ENCODE data around the gene SLC4A4. TPM values are rescaled to one million over a fixed set of nuclear protein-coding genes. Genes with fewer than 3 reads are reported as not detected.

Gene SLC4A4
- total and polyA plus RNA-seq, 2 of the 8 experiments (the other 6 are each of a cell fraction or from before 2014, with no cell fraction given) = 0.67 to 2.8 TPM

- WGBS, 2 experiments (ENCODE audit: extremely low coverage in 1 of 2, insufficient coverage in 1 of 2, insufficient read length in 1 of 2, insufficient replicate concordance in 2 of 2, low coverage in 1 of 2, low lambda C conversion rate in 2 of 2, missing lambda C conversion rate in 1 of 2) = 92% methylated on average over 2 of the region's 2 CpGs; no CpG with 5 or more reads in 1 of the 2 experiments
- Histone ChIP-seq H4K5ac (ENCODE audit: insufficient read length, low read depth, low read length) (no peak overlapping the region), H2BK5ac (ENCODE audit: low read depth, low read length) (no peak overlapping the region), H3K36me3 (ENCODE audit: control insufficient read depth in 2 of 4, insufficient read depth in 4 of 4, low read length in 3 of 4) (no peaks in the 10 kb centered on the region), H3K56ac (replicated peaks; ENCODE audit: insufficient read length, low read depth, low read length) (no peak overlapping the region), H3K4me2 (ENCODE audit: insufficient read depth in 1 of 2, low read depth in 2 of 2, low read length in 2 of 2) (no peak overlapping the region), H3K27ac (ENCODE audit: low read depth, low read length) (no peak overlapping the region), H2BK20ac (ENCODE audit: low read length) (no peak overlapping the region), H3K23me2 (ENCODE audit: low read depth, low read length) (no peaks in the 10 kb centered on the region), H3K79me2 (ENCODE audit: control insufficient read depth in 1 of 2, insufficient read depth in 2 of 2, low read length in 2 of 2) (no peaks in the 10 kb centered on the region), H2BK15ac (ENCODE audit: low read length) (no peak overlapping the region), H4K8ac (ENCODE audit: extremely low read depth, insufficient read depth, low read length) (no peak overlapping the region), H3K9ac (replicated peaks in 1 of 4; ENCODE audit: extremely low read depth in 1 of 4, low read depth in 3 of 4, low read length in 3 of 4) (no peak overlapping the region), H2BK12ac (ENCODE audit: low read depth, low read length) (no peak overlapping the region), H3K14ac (ENCODE audit: insufficient read length) (no peak overlapping the region), H2AFZ (ENCODE audit: low read length) (no peak overlapping the region), H3K18ac (ENCODE audit: extremely low read depth, low read length) (no peak overlapping the region), H3K27me3 (replicated peaks in 1 of 4; ENCODE audit: control insufficient read depth in 3 of 4, extremely low read depth in 1 of 4, insufficient read depth in 3 of 4, low read length in 3 of 4) (no peaks in the 10 kb centered on the region), H2AK5ac (ENCODE audit: low read depth, low read length) (no peak overlapping the region), H3K23ac (ENCODE audit: insufficient read length) (no peak overlapping the region), H4K91ac (replicated peaks; ENCODE audit: insufficient read length, low read length) (no peak overlapping the region), H3K9me3 (ENCODE audit: insufficient read depth in 2 of 2, low read depth in 1 of 2, low read length in 1 of 2) (no peaks in the 10 kb centered on the region), H3K4me1 (replicated peaks in 1 of 4; ENCODE audit: control insufficient read depth in 3 of 4, insufficient read depth in 4 of 4, low read length in 3 of 4) (peaks cover 0 to 3% (median 0%) of the 10 kb centered on the region in 4 experiments; a peak in 1 of 7 replicates), H3K4ac (replicated peaks; ENCODE audit: insufficient read length, low read depth, low read length) (no peak overlapping the region), H3K4me3 (ENCODE audit: extremely low read depth in 1 of 4, insufficient read depth in 2 of 4, low read depth in 3 of 4, low read length in 4 of 4) (no peak overlapping the region), H4K20me1 (replicated peaks in 1 of 2; ENCODE audit: control insufficient read depth in 1 of 2, insufficient read depth in 2 of 2, low read length in 2 of 2) (no peaks in the 10 kb centered on the region), H3K79me1 (ENCODE audit: low read depth, low read length) (no peaks in the 10 kb centered on the region), H2BK120ac (replicated peaks; ENCODE audit: low read depth, low read length) (no peak overlapping the region)
- POLR2A ChIA-PET (ENCODE audit: partially characterized antibody) = no interaction called here
- FAIRE-seq = no peak
- DNase-seq (ENCODE audit: low read depth in 1 of 2, low spot score in 2 of 2) = no peak
- CTCF ChIA-PET (ENCODE audit: partially characterized antibody) = interaction anchor here (1.1 kb wide), 1 partner anchor 147 kb away, joined by 4 read pairs; no protein-coding TSS in a partner anchor
- TF ChIP-seq BRCA1 (IDR thresholded peaks at IDR 0.05; ENCODE audit: low read depth, low read length) = no peak
- no peak for TF ChIP-seq SRF (IDR thresholded peaks at IDR 0.05; ENCODE audit: low read depth, low read length)
- no peak for TF ChIP-seq EGR1 (IDR thresholded peaks at IDR 0.05; ENCODE audit: borderline replicate concordance, low read depth, low read length)
- TF ChIP-seq HDAC2 (IDR thresholded peaks at IDR 0.05; ENCODE audit: borderline replicate concordance in 1 of 2, low read depth in 2 of 2, low read length in 2 of 2) = no peak
- TF ChIP-seq JUND (IDR thresholded peaks at IDR 0.05; ENCODE audit: low read length) = no peak
- no peak for TF ChIP-seq SIRT6 (IDR thresholded peaks at IDR 0.05; ENCODE audit: low read length)
- no peak for TF ChIP-seq MAFK (IDR thresholded peaks at IDR 0.05; ENCODE audit: low read depth, low read length)
- no peak for TF ChIP-seq GTF2F1 (IDR thresholded peaks at IDR 0.05; ENCODE audit: borderline replicate concordance, low read depth, low read length)
- TF ChIP-seq, protein P1, sequence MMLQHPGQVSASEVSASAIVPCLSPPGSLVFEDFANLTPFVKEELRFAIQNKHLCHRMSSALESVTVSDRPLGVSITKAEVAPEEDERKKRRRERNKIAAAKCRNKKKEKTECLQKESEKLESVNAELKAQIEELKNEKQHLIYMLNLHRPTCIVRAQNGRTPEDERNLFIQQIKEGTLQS (IDR thresholded peaks at IDR 0.05; ENCODE audit: insufficient read depth, low read depth, low read length) = no peak
- no peak for TF ChIP-seq ATF2 (IDR thresholded peaks at IDR 0.05; ENCODE audit: low read length)
- TF ChIP-seq, protein P2, sequence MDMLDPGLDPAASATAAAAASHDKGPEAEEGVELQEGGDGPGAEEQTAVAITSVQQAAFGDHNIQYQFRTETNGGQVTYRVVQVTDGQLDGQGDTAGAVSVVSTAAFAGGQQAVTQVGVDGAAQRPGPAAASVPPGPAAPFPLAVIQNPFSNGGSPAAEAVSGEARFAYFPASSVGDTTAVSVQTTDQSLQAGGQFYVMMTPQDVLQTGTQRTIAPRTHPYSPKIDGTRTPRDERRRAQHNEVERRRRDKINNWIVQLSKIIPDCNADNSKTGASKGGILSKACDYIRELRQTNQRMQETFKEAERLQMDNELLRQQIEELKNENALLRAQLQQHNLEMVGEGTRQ (IDR thresholded peaks at IDR 0.05; ENCODE audit: low read length) = no peak
These were observed 226.0 kb downstream of the SLC4A4 start for GRCh38 chr4:71564775-71565174.

All from H1 (cell line).